Measurements from ENCODE around the gene LRRC8C. TPM values are rescaled to one million over a fixed set of nuclear protein-coding genes. Genes with fewer than 3 reads are reported as not detected.

Gene LRRC8C
- total RNA-seq, 1 donor: 2.2 TPM

DNA sequence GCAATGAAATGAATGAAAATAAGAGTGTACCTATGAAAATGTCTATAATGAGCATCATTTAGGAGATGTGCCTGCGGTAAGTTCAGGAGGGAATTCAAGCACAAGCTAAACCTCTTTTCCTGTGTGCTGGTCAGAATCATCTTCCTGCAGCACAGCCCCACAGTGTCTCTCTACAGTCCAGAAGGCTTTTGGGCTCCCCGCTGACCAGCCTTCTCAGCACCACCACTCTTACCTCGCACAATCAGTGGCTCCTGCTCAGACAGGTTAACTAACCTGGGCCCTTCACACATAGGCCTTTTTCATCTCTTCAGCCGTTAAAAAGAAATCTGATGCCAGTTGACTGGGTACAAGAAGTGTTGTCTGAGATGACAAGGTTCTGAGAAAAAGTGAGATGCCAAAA lies 57.7 kb downstream of the LRRC8C start:
- Histone ChIP-seq H3K79me2 (ENCODE audit: insufficient read depth, low read length) (no peaks in the 10 kb centered on the region), H3K4me1 (ENCODE audit: insufficient read depth, low read length) (no peaks in the 10 kb centered on the region), H3K9me3 (ENCODE audit: low read depth, low read length) (no peaks in the 10 kb centered on the region), H3K4me2 (ENCODE audit: insufficient read depth, low read length) (no peak overlapping the region), H4K20me1 (ENCODE audit: insufficient read depth, low read length) (no peaks in the 10 kb centered on the region), H3K27me3 (ENCODE audit: insufficient read depth, low read length) (no peaks in the 10 kb centered on the region), H3K27ac (ENCODE audit: low read depth, low read length) (no peak overlapping the region), H2AFZ (ENCODE audit: low read length) (no peak overlapping the region), H3K4me3 (ENCODE audit: insufficient read depth, low read length) (no peak overlapping the region), H3K36me3 (ENCODE audit: insufficient read depth, low read length) (no peaks in the 10 kb centered on the region)
- no peak for DNase-seq (ENCODE audit: insufficient read length, low spot score, missing footprints)
- TF ChIP-seq, protein P1, sequence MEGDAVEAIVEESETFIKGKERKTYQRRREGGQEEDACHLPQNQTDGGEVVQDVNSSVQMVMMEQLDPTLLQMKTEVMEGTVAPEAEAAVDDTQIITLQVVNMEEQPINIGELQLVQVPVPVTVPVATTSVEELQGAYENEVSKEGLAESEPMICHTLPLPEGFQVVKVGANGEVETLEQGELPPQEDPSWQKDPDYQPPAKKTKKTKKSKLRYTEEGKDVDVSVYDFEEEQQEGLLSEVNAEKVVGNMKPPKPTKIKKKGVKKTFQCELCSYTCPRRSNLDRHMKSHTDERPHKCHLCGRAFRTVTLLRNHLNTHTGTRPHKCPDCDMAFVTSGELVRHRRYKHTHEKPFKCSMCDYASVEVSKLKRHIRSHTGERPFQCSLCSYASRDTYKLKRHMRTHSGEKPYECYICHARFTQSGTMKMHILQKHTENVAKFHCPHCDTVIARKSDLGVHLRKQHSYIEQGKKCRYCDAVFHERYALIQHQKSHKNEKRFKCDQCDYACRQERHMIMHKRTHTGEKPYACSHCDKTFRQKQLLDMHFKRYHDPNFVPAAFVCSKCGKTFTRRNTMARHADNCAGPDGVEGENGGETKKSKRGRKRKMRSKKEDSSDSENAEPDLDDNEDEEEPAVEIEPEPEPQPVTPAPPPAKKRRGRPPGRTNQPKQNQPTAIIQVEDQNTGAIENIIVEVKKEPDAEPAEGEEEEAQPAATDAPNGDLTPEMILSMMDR (IDR thresholded peaks at IDR 0.05; ENCODE audit: extremely low read depth, low read depth, low read length): no peak

DNA sequence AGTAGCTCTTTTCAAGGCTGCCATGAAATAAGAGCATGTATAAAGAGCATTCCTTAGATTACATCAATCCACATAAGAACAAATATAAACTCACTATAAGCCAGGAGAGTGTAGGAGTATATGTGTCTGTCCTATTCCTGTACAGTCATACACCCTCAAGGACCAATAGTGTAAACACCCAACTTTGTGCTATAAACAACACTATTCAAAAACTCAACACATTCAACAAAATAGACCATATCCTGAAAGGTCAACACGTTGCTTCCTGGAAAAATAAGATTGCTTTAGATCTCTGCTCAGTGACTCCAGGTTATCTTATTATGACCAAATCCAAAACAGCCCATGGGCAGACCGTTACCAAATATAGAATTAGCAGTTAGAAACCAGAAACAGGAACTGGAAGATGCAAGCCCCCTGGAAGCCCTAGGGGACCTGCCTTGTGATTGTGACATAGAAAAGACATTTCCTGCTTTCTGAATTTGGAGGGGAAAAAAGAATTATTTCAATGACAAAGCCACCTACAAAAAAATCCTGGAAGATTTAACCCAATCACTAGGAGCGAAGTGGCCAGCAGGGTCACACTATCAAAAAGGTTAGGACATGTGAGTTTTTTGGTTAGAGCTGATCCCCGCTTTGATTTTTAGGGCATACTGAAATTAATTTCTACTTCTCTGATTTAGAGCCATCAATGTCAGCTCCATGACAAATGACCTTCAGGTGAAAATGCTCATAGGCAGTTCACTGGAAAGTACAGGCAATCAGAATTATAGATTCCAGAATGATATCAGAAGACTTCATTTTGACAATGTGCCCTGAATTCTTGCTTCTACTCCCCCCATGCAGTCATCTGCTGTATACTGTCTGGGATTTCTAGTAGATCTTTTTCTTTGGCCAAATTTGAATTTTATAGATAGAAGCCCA lies 59.9 kb downstream of the LRRC8C start:
- H3K4me1 ChIP-seq (ENCODE audit: insufficient read depth, low read length): no peaks in the 10 kb centered on the region
- no peaks in the 10 kb centered on the region for H3K36me3 ChIP-seq (ENCODE audit: insufficient read depth, low read length)
- no peaks in the 10 kb centered on the region for H3K27me3 ChIP-seq (ENCODE audit: insufficient read depth, low read length)
- no peak for DNase-seq (ENCODE audit: insufficient read length, low spot score, missing footprints)
- H4K20me1 ChIP-seq (ENCODE audit: insufficient read depth, low read length): no peaks in the 10 kb centered on the region
- H2AFZ ChIP-seq (ENCODE audit: low read length): peak overlapping the region; percentile 12
- TF ChIP-seq, protein P1 (IDR thresholded peaks at IDR 0.05; ENCODE audit: extremely low read depth, low read depth, low read length): no peak
- H3K9me3 ChIP-seq (ENCODE audit: low read depth, low read length): no peaks in the 10 kb centered on the region
- no peaks in the 10 kb centered on the region for H3K79me2 ChIP-seq (ENCODE audit: insufficient read depth, low read length)
- no peak overlapping the region for H3K4me2 ChIP-seq (ENCODE audit: insufficient read depth, low read length)
- no peak overlapping the region for H3K4me3 ChIP-seq (ENCODE audit: insufficient read depth, low read length)
- no peak overlapping the region for H3K27ac ChIP-seq (ENCODE audit: low read depth, low read length)

DNA sequence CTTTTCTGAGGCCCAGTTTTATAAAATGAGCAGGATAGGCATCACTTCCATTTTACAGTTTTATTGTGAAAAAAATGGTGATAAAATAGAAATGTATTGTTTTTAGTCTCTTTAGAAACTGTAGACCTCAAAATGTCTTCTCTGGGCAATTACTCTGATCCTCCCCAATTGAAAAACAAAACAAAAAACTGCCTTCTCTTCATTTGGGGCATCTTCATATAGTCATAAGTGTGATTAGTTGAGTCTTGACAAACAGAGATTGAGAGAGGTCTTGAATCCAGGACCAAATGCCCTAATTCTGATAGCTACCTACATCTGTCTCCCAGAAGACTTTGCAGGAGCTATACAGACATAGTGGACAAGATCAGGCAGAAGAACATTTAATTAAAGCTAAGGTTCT lies 62.9 kb downstream of the LRRC8C start:
- H3K27me3 ChIP-seq (ENCODE audit: insufficient read depth, low read length): no peaks in the 10 kb centered on the region
- no peaks in the 10 kb centered on the region for H3K36me3 ChIP-seq (ENCODE audit: insufficient read depth, low read length)
- H4K20me1 ChIP-seq (ENCODE audit: insufficient read depth, low read length): no peaks in the 10 kb centered on the region
- no peak for DNase-seq (ENCODE audit: insufficient read length, low spot score, missing footprints)
- H3K79me2 ChIP-seq (ENCODE audit: insufficient read depth, low read length): no peaks in the 10 kb centered on the region
- no peak overlapping the region for H3K4me2 ChIP-seq (ENCODE audit: insufficient read depth, low read length)
- H3K4me1 ChIP-seq (ENCODE audit: insufficient read depth, low read length): no peaks in the 10 kb centered on the region
- H3K9me3 ChIP-seq (ENCODE audit: low read depth, low read length): no peaks in the 10 kb centered on the region
- H2AFZ ChIP-seq (ENCODE audit: low read length): no peak overlapping the region
- TF ChIP-seq, protein P1 (IDR thresholded peaks at IDR 0.05; ENCODE audit: extremely low read depth, low read depth, low read length): no peak
- no peak overlapping the region for H3K4me3 ChIP-seq (ENCODE audit: insufficient read depth, low read length)
- H3K27ac ChIP-seq (ENCODE audit: low read depth, low read length): no peak overlapping the region

DNA sequence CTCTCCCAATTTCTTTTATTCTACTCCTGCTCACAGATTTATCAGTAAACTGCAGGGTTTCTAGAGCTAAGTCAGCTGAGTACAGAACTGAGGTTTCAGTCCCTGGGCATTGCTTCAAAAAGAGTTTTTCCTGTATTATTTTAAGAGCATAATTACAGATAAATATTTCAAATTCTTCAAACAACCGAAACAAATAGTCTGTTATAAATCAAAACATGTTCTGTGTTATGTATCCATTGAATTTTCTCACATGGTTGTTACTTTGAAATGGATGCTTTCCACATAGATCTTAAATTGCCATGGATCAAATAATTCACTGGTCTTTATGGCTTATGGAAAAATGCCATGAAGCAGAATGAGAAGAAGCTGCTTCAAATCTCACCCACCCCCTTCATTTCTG lies 64.5 kb downstream of the LRRC8C start:
- DNase-seq (ENCODE audit: insufficient read length, low spot score, missing footprints): no peak
- Histone ChIP-seq H3K36me3 (ENCODE audit: insufficient read depth, low read length) (no peaks in the 10 kb centered on the region), H3K4me3 (ENCODE audit: insufficient read depth, low read length) (no peak overlapping the region), H3K79me2 (ENCODE audit: insufficient read depth, low read length) (no peaks in the 10 kb centered on the region), H3K9me3 (ENCODE audit: low read depth, low read length) (no peaks in the 10 kb centered on the region), H2AFZ (ENCODE audit: low read length) (no peak overlapping the region), H3K4me1 (ENCODE audit: insufficient read depth, low read length) (no peaks in the 10 kb centered on the region), H3K27me3 (ENCODE audit: insufficient read depth, low read length) (no peaks in the 10 kb centered on the region), H4K20me1 (ENCODE audit: insufficient read depth, low read length) (no peaks in the 10 kb centered on the region), H3K27ac (ENCODE audit: low read depth, low read length) (no peak overlapping the region), H3K4me2 (ENCODE audit: insufficient read depth, low read length) (no peak overlapping the region)
- TF ChIP-seq, protein P1 (IDR thresholded peaks at IDR 0.05; ENCODE audit: extremely low read depth, low read depth, low read length): no peak

Data from osteoblast (primary cell).